ENCODE measurements around the gene CBS. TPM values are rescaled to one million over a fixed set of nuclear protein-coding genes. Genes with fewer than 3 reads are reported as not detected.

Gene CBS
- total and polyA plus RNA-seq, 2 of the 13 experiments (the other 11 are each of a cell fraction or from before 2014, with no cell fraction given): 64.7 to 99.3 TPM

GRCh38 chr21:43016728-43017127, 58.9 kb downstream of the CBS start:
- no peak overlapping the region for H3K9ac ChIP-seq (ENCODE audit: insufficient read depth, low read depth, low read length)
- ATAC-seq: no peak
- BruUV-seq (replicated peaks): no TSS peak
- POLR2A ChIA-PET: no interaction called here
- FAIRE-seq: no peak
- H3K27me3 ChIP-seq (ENCODE audit: control insufficient read depth in 1 of 2, insufficient read depth in 2 of 2, low read length in 2 of 2): no peaks in the 10 kb centered on the region
- DNase-seq (ENCODE audit: low spot score): no peak
- WGBS (ENCODE audit: low lambda C conversion rate): 98% methylated on average over 13 of the region's 13 CpGs
- H3K4me2 ChIP-seq (ENCODE audit: low read depth, low read length): no peak overlapping the region
- in situ Hi-C loops (cut with HindIII; ENCODE audit: extremely low pct_ligation_motif_present, low pct_unique_long_range_greater_than_20kb): no loop called here
- H3K36me3 ChIP-seq (replicated peaks in 1 of 2; ENCODE audit: control insufficient read depth in 1 of 2, insufficient read depth in 2 of 2, low read length in 2 of 2): peaks cover 17 to 46% of the 10 kb centered on the region in 2 experiments; a peak in 4 of 5 replicates
- H4K20me1 ChIP-seq (ENCODE audit: insufficient read depth, low read length): no peaks in the 10 kb centered on the region
- H3K27ac ChIP-seq (ENCODE audit: extremely low read length, insufficient read depth, low read length): no peak overlapping the region
- intact Hi-C loops (cut with micrococcal nuclease; ENCODE audit: unreplicated experiment): no loop called here
- CTCF ChIA-PET (ENCODE audit: low intra/inter-chr PET ratio, low total read pairs): no interaction called here
- no peaks in the 10 kb centered on the region for H3K79me2 ChIP-seq (ENCODE audit: insufficient read depth, low read length)
- H3K9me3 ChIP-seq (ENCODE audit: low read length): no peaks in the 10 kb centered on the region
- no peak overlapping the region for H3K4me3 ChIP-seq (replicated peaks in 1 of 3; ENCODE audit: insufficient read depth in 1 of 3, low read depth in 2 of 3, low read length in 3 of 3)
- no peak for TF ChIP-seq TBL1XR1 (IDR thresholded peaks at IDR 0.05; ENCODE audit: borderline replicate concordance, low read length, partially characterized antibody)
- no peaks in the 10 kb centered on the region for H3K4me1 ChIP-seq (ENCODE audit: insufficient read depth, low read length)
- H2AFZ ChIP-seq (ENCODE audit: low read length): no peak overlapping the region

GRCh38 chr21:43015906-43016540, 59.6 kb downstream of the CBS start:
- no TSS peak for BruUV-seq (replicated peaks)
- Histone ChIP-seq H2AFZ (ENCODE audit: low read length) (no peak overlapping the region), H3K79me2 (ENCODE audit: insufficient read depth, low read length) (no peaks in the 10 kb centered on the region), H3K27ac (ENCODE audit: extremely low read length, insufficient read depth, low read length) (no peak overlapping the region), H3K4me1 (ENCODE audit: insufficient read depth, low read length) (no peaks in the 10 kb centered on the region), H3K9ac (ENCODE audit: insufficient read depth, low read depth, low read length) (no peak overlapping the region), H3K27me3 (ENCODE audit: control insufficient read depth in 1 of 2, insufficient read depth in 2 of 2, low read length in 2 of 2) (no peaks in the 10 kb centered on the region), H3K4me3 (replicated peaks in 1 of 3; ENCODE audit: insufficient read depth in 1 of 3, low read depth in 2 of 3, low read length in 3 of 3) (no peak overlapping the region), H3K36me3 (replicated peaks in 1 of 2; ENCODE audit: control insufficient read depth in 1 of 2, insufficient read depth in 2 of 2, low read length in 2 of 2) (peaks cover 15 to 46% of the 10 kb centered on the region in 2 experiments; a peak in 4 of 5 replicates), H3K9me3 (ENCODE audit: low read length) (no peaks in the 10 kb centered on the region), H3K4me2 (ENCODE audit: low read depth, low read length) (no peak overlapping the region), H4K20me1 (ENCODE audit: insufficient read depth, low read length) (no peaks in the 10 kb centered on the region)
- no peak for DNase-seq (ENCODE audit: low spot score)
- intact Hi-C loops (cut with micrococcal nuclease; ENCODE audit: unreplicated experiment): no loop called here
- no peak for TF ChIP-seq SP4 (CRISPR knock-in tag; IDR thresholded peaks at IDR 0.05)
- TF ChIP-seq KMT2B (CRISPR knock-in tag; IDR thresholded peaks at IDR 0.05): no peak
- TF ChIP-seq AFF4 (CRISPR knock-in tag; IDR thresholded peaks at IDR 0.05): no peak
- FAIRE-seq: no peak
- WGBS (ENCODE audit: low lambda C conversion rate): 96% methylated on average over 10 of the region's 13 CpGs
- ATAC-seq: no peak
- ChIA-PET POLR2A (no interaction called here), CTCF (ENCODE audit: low intra/inter-chr PET ratio, low total read pairs) (no interaction called here)
- in situ Hi-C loops (cut with HindIII; ENCODE audit: extremely low pct_ligation_motif_present, low pct_unique_long_range_greater_than_20kb): no loop called here
